Endometrium (tissue), 2 donors: ENCODE measurements around the gene CRYBA1.
"Not testable (repeated sequence)": the region's sequence is repeated elsewhere in the genome, so short reads cannot be mapped to it uniquely, and the experiment has no call there.

ENCODE experiments used
- FAIRE-seq: peaks from 2 replicates; lab custom pipeline; 2012; peaks lifted over from hg19 to GRCh38; lab: Jason Lieb, UNC
- donor health status: control.
- donor health status: control.

Gene CRYBA1, protein sequence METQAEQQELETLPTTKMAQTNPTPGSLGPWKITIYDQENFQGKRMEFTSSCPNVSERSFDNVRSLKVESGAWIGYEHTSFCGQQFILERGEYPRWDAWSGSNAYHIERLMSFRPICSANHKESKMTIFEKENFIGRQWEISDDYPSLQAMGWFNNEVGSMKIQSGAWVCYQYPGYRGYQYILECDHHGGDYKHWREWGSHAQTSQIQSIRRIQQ

DNA sequence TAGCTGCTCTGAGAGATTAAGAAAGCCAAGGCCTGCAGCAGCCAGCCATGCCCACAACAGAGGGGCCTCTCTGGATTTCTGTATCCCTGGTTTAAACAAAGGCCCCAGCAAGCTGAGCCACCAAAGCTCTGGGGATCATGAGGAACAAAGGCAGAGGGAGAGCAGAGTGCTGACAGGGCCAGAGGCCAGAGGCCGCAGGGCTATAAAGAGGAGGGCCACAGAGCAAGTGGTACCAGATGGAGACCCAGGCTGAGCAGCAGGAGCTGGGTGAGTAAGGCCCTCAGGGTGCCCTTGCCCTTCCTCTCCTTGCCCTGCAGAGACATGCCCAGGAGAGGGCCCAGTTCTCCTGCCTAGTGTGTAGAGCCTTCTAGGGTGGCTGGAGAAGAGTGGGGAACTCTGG lies at the start of gene CRYBA1:
Gene CRYBA1, plus strand, starts transcription at position 232 of the 400 bp plus-strand sequence. Its CDS starts 5 bp downstream, at position 237.
- FAIRE-seq: no peak

- FAIRE-seq: no peak
These were observed 49.0 kb upstream of the CRYBA1 start for GRCh38 chr17:29197516-29198272.

GRCh38 chr17:29204068-29204804 lies 42.4 kb upstream of the CRYBA1 start:
- not testable (repeated sequence) for FAIRE-seq

GRCh38 chr17:29205047-29205446 lies 41.6 kb upstream of the CRYBA1 start:
- FAIRE-seq: no peak

DNA sequence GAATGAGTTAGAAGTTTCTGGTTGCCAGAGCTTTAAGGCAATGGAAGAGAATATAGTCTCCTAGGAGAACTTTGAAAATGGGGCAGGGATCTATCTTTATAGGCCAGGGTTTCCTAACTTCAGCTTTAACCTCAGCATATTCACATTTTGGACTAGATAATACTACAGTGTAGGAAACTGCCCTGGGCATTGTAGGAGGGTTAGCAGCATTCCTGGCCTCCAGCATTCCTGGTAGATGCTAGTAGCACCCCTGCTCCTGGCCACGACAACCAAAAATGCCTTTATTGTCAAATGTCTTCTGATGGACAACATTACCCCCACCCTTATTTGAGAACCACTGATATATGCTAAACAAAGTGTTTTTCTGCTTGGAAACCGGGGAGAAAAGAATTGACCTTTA lies 38.7 kb upstream of the CRYBA1 start:
- FAIRE-seq: no peak

DNA sequence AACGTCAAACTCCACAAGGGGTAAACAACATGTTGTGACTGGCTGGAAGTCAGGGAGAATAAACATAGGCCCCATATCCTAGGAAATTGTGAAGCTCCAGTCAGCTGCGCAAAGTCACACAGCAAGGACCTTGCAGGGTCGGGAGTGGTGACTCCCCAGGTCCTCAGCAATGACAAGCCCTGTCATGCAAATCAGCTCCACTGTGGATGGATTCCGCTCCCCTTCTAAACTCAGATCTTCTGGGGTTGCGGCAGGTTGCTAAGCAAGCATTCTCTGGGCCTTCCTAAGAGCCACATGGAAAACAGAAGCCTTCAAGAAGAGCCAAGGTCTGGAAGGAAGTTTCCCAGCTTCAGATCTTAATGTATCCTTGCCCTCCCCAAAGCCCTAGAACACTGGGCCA lies 37.6 kb upstream of the CRYBA1 start:
- FAIRE-seq: no peak

GRCh38 chr17:29210879-29211278 lies 35.8 kb upstream of the CRYBA1 start:
- FAIRE-seq: no peak

DNA sequence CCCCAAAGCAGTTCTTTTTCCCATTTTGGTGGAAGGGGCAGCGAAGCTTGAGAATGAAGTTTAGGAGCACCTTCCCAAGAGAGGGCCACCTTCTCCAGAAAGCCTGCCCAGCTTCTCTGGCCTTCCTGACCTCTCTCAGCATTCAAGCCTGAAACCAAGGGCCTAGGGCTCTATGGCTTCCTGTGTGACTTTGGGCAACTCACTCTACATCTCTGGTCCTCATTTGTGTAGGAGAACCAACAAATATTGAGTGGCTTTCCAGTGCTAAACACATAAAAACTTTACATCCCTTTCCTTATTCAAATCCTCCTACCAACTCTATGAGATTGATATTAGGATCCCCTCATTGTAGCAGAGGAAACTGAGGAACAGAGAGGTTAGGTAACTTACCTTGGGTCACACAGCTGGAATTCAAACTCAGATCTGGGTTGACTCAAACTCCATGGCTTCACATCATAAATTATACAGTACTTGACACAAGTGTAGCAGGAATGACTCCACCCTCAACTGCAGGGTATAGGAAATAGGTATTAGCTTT lies 34.5 kb upstream of the CRYBA1 start:
- no peak for FAIRE-seq

DNA sequence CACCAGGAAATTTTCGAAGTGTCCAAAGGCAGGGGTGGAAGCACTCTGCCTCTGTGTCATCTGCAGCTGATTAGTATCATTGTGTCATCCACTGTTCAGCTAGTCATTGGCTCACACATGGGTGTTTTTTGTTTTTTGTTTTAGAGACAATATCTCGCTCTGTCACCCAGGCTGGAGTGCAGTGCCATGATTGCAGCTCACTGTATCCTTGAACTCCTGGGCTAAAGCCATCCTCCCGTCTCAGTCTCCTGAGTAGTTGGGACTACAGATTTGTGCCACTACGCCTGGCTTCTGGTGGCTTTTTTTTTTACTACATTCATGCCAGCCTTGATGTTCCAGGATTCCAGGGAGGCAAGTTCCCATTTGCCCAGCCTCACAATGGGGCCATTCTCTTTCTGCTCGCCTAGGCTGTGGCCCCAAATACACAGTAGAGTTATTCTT lies 34.0 kb upstream of the CRYBA1 start:
- FAIRE-seq: no peak

- no peak for FAIRE-seq
These were observed 32.2 kb upstream of the CRYBA1 start for GRCh38 chr17:29214215-29215146.

- FAIRE-seq: no peak
These were observed 31.5 kb upstream of the CRYBA1 start for GRCh38 chr17:29215174-29215573.

DNA sequence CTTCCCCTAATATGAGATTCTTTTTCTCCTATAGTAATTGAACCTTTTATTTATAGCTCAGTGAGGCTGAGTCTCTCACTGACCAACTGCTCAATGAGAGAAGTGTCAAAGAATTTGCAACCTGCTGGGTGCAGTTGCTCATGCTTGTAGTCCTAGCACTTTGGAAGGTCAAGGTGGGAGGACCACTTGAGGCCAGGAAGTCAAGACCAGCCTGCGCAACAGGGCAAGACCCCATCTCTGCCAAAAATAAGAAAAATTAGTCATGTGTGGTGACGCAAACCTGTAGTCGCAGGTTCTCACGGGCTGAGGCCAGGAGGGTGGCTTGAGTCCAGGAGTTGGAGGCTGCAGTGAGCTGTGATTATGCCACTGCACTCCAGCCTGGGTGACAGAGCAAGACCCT lies 30.9 kb upstream of the CRYBA1 start:
- no peak for FAIRE-seq

GRCh38 chr17:29216181-29216580 lies 30.5 kb upstream of the CRYBA1 start:
- no peak for FAIRE-seq

GRCh38 chr17:29216856-29217255 lies 29.8 kb upstream of the CRYBA1 start:
- FAIRE-seq: no peak

- FAIRE-seq: no peak
These were observed 27.1 kb upstream of the CRYBA1 start for GRCh38 chr17:29219378-29220047.

- not testable (repeated sequence) for FAIRE-seq
These were observed 25.3 kb upstream of the CRYBA1 start for GRCh38 chr17:29221338-29221737.

GRCh38 chr17:29225396-29225795 lies 21.3 kb upstream of the CRYBA1 start:
- FAIRE-seq: no peak

GRCh38 chr17:29233301-29233700 lies 13.4 kb upstream of the CRYBA1 start:
- no peak for FAIRE-seq

GRCh38 chr17:29234972-29235371 lies 11.7 kb upstream of the CRYBA1 start:
- not testable (repeated sequence) for FAIRE-seq

DNA sequence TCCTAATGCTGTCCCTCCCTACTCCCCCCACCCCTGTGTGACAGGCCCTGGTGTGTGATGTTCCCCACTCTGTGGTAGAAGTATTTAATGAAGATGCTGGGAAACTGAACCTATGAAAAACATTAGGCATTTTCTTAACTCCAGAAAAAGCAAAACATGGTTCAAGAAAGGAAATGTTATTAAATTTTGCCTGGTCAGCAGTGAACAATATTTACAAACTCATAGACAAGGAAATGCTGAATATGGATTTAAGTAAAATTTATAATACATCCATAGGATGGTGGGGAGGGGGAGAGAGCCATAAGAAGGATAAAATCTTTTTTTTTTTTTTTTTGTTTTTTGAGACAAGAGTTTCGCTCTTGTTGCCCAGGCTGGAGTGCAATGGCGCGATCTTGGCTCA lies 10.8 kb upstream of the CRYBA1 start:
- FAIRE-seq: no peak
